ENCODE measurements around the gene RPL18. TPM values are rescaled to one million over a fixed set of nuclear protein-coding genes. Genes with fewer than 3 reads are reported as not detected.
"Not testable (repeated sequence)": the region's sequence is repeated elsewhere in the genome, so short reads cannot be mapped to it uniquely, and the experiment has no call there.

RPL18 gene
- total RNA-seq, 3 donors from 2014 or later: 2,406 to 2,595 (median 2,478) TPM

DNA sequence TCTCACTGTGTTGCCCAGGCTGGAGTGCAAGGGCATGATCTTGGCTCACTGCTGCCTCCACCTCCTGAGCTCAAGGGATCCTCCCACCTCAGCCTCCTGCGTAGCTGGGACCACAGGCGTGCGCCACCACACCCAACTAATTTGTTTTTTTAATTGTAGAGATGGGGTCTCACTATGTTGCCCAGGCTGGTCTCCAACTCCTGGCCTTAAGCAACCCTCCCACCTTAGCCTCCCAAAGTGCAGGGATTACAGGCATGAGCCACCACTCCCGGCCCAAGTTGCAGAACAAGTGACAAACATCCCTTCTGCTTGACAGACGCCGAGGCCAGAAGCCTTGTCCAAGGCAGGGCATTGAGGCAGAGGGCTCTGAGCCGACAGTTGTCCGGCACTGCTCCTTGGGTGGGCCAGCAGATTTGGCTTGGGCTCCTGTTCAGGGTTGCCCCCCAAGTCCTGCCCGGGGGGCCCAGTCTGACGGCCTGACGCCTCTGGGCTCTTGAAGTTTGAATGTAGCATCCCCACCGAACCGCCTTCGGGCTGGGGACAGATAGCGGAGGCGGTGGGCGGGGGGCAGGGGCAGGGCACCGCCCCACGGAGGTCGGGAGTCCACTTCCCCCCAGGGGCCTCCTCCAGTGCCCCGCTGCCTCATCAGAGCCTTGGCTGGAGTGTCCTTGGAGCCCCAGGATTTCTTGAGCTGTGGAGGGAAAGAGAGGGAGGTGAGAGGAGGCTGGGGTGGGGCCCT lies 18.1 kb downstream of the RPL18 start:
- DNase-seq (no peak), ATAC-seq (no peak)
- H3K36me3 Mint-ChIP-seq (ENCODE audit: insufficient read depth): no peaks in the 10 kb centered on the region
- no peaks in the 10 kb centered on the region for H3K27me3 Mint-ChIP-seq (ENCODE audit: low read depth)
- H3K4me1 Mint-ChIP-seq (ENCODE audit: low read depth): peaks cover 5% of the 10 kb centered on the region
- no peak overlapping the region for H3K4me3 Mint-ChIP-seq
- no peaks in the 10 kb centered on the region for H3K9me3 Mint-ChIP-seq

DNA sequence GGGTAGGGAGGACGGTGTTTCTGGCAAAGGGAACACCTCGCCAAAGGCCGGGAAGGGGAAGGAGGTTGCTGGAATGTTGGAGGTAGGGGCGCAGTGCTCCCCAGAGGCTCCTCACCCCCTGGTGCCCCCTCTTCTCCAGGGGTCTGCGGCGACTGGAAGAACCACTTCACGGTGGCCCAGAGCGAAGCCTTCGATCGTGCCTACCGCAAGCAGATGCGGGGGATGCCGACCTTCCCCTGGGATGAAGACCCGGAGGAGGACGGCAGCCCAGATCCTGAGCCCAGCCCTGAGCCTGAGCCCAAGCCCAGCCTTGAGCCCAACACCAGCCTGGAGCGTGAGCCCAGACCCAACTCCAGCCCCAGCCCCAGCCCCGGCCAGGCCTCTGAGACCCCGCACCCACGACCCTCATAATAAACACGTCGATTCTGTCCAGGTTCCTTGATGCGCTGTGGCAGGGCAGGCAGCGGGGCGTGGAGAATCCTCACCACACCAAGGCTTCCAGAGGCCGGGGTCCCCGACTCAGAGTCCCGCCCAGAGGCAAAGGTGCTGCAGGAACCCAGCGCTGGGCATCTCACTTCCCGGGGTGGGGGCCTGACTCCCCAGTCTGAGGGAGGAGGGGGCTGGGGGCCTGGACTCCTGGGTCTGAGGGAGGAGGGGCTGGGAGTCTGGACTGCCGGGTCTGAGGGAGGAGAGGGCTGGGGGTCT lies 19.8 kb downstream of the RPL18 start:
- Mint-ChIP-seq H3K9me3 (no peaks in the 10 kb centered on the region), H3K36me3 (ENCODE audit: insufficient read depth) (no peaks in the 10 kb centered on the region), H3K4me1 (ENCODE audit: low read depth) (peaks cover 7% of the 10 kb centered on the region), H3K27me3 (ENCODE audit: low read depth) (no peaks in the 10 kb centered on the region), H3K4me3 (no peak overlapping the region)
- DNase-seq (no peak), ATAC-seq (no peak)

- Mint-ChIP-seq H3K9me3 (no peaks in the 10 kb centered on the region), H3K4me3 (peak overlapping the region; percentile 67), H3K36me3 (ENCODE audit: insufficient read depth) (no peaks in the 10 kb centered on the region), H3K27me3 (ENCODE audit: low read depth) (no peaks in the 10 kb centered on the region), H3K4me1 (ENCODE audit: low read depth) (peaks cover 10% of the 10 kb centered on the region)
- no peak for DNase-seq
- ATAC-seq: peak; percentile 65 to 84
Observed at GRCh38 chr19:48596679-48597465, 22.1 kb downstream of the RPL18 start.

DNA sequence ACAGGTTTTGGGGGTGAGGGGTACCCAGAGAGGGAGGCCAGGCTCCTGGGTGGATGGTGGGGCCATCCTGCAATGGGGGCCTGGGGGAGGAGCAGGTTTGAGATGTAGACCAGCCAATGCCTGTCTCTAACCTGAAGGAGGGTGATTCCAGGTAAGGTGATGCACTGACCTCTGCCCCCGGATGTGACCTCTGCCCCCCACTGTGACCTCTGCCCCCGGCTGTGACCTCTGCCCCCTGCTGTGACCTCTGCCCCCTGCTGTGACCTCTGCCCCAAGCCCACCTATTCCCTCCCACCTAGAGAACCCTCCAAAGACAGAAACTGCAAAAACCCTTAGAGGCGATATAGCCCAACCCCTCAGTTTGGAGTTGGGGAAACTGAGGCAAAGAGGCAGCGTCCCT lies 22.7 kb downstream of the RPL18 start:
- Mint-ChIP-seq H3K36me3 (ENCODE audit: insufficient read depth) (no peaks in the 10 kb centered on the region), H3K4me1 (ENCODE audit: low read depth) (peaks cover 12% of the 10 kb centered on the region), H3K27me3 (ENCODE audit: low read depth) (no peaks in the 10 kb centered on the region), H3K9me3 (no peaks in the 10 kb centered on the region), H3K4me3 (no peak overlapping the region)
- DNase-seq (no peak), ATAC-seq (no peak)

DNA sequence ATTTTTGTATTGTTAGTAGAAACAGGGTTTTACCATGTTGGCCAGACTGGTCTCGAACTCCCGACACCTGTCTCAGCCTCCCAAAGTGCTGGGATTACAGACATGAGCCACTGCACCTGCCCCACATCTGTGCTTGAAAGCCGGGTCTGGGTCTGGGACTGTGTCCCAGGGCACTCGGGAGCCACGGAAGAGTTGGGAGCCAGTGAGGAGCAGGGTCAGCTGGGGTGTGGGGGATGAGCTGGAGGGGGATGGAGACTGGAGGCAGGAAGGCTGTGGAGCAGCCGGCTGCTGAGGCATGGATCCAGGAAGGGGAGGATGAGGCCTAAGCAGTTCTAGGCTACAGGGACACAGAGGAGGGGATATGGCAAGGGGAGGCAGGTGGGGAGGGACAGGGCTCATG lies 23.1 kb downstream of the RPL18 start:
- ATAC-seq (no peak), DNase-seq (no peak)
- no peaks in the 10 kb centered on the region for H3K36me3 Mint-ChIP-seq (ENCODE audit: insufficient read depth)
- H3K9me3 Mint-ChIP-seq: no peaks in the 10 kb centered on the region
- no peaks in the 10 kb centered on the region for H3K27me3 Mint-ChIP-seq (ENCODE audit: low read depth)
- H3K4me3 Mint-ChIP-seq: peak overlapping the region; percentile 23
- H3K4me1 Mint-ChIP-seq (ENCODE audit: low read depth): peaks cover 12% of the 10 kb centered on the region

- no peak for ATAC-seq
- H3K4me1 Mint-ChIP-seq (ENCODE audit: low read depth): peaks cover 12% of the 10 kb centered on the region
- no peaks in the 10 kb centered on the region for H3K36me3 Mint-ChIP-seq (ENCODE audit: insufficient read depth)
- no peak for DNase-seq
- H3K27me3 Mint-ChIP-seq (ENCODE audit: low read depth): no peaks in the 10 kb centered on the region
- no peaks in the 10 kb centered on the region for H3K9me3 Mint-ChIP-seq
- peak overlapping the region; percentile 9 for H3K4me3 Mint-ChIP-seq
Observed at GRCh38 chr19:48595171-48595570, 23.8 kb downstream of the RPL18 start.

DNA sequence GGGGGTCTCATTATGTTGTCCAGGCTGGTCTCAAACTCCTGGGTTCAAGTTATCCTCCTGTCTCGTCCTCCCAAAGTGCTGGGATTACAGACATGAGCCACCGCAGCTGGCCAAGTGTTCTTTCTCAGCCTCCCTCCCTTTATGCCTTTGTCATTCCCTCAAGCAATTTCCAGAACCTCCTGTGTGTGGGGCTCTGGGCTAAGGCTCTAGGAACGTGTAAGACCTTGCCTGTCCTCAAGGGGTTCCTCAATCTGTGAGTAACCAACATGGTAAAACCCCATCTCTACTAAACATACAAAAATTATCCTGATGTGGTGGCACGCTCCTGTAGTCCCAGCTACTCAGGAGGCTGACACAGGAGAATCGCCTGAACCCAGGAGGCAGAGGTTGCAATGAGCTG lies 28.0 kb downstream of the RPL18 start:
- Mint-ChIP-seq H3K4me3 (no peak overlapping the region), H3K9me3 (no peaks in the 10 kb centered on the region), H3K36me3 (ENCODE audit: insufficient read depth) (no peaks in the 10 kb centered on the region), H3K4me1 (ENCODE audit: low read depth) (peaks cover 16% of the 10 kb centered on the region), H3K27me3 (ENCODE audit: low read depth) (no peaks in the 10 kb centered on the region)
- no peak for DNase-seq
- no peak for ATAC-seq

- ATAC-seq (peak; percentile 84 to 91), DNase-seq (peak; percentile 85)
- H3K27me3 Mint-ChIP-seq (ENCODE audit: low read depth): peaks cover 6% of the 10 kb centered on the region
- peaks cover 18% of the 10 kb centered on the region for H3K4me1 Mint-ChIP-seq (ENCODE audit: low read depth)
- H3K4me3 Mint-ChIP-seq: peak overlapping the region; percentile 73
- H3K9me3 Mint-ChIP-seq: peaks cover 3% of the 10 kb centered on the region
- no peaks in the 10 kb centered on the region for H3K36me3 Mint-ChIP-seq (ENCODE audit: insufficient read depth)
Observed at GRCh38 chr19:48588670-48589401, 30.1 kb downstream of the RPL18 start.

DNA sequence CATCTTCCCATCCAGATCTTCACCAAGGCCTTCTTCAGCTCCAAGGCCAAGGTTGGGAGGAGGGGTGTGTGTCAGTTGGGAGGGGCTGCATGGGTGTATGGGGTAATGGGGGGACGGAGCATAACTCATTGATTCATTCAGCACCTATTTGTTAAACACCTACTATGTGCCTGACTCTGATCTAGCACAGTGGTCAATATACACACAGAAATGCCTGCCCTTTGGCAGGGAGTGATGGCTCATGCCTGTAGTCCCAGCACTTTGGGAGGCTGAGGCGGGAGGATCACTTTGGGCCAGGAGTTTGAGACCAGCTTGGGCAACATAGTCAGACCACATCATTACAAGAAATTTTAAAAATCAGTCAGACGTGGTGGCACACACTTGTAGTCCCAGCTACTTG lies 31.6 kb downstream of the RPL18 start:
- DNase-seq (no peak), ATAC-seq (no peak)
- H3K9me3 Mint-ChIP-seq: peaks cover 3% of the 10 kb centered on the region
- no peaks in the 10 kb centered on the region for H3K36me3 Mint-ChIP-seq (ENCODE audit: insufficient read depth)
- H3K27me3 Mint-ChIP-seq (ENCODE audit: low read depth): peaks cover 6% of the 10 kb centered on the region
- H3K4me3 Mint-ChIP-seq: no peak overlapping the region
- H3K4me1 Mint-ChIP-seq (ENCODE audit: low read depth): peaks cover 18% of the 10 kb centered on the region

DNA sequence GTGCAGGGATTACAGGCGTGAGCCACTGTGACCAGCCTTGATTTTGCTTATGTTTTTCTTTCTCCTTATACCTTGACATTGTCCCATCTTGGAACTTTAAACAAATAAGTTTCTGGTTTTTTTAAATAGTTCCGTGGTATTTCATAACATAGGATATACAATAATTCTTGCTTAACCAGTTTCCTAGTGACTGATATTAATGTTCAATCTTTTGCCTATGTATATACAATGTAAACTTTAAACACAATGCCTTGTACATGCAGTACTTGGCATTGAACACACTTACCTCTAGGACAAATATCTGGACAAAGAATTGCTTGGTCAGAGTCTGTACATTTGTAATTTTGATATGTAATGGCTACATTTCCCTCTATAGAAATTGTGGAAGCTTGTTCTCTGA lies 36.8 kb downstream of the RPL18 start:
- Mint-ChIP-seq H3K4me3 (no peak overlapping the region), H3K27me3 (ENCODE audit: low read depth) (peaks cover 6% of the 10 kb centered on the region), H3K4me1 (ENCODE audit: low read depth) (peaks cover 4% of the 10 kb centered on the region), H3K36me3 (ENCODE audit: insufficient read depth) (no peaks in the 10 kb centered on the region), H3K9me3 (peaks cover 3% of the 10 kb centered on the region)
- no peak for ATAC-seq
- no peak for DNase-seq

- H3K27me3 Mint-ChIP-seq (ENCODE audit: low read depth): no peaks in the 10 kb centered on the region
- ATAC-seq (no peak), DNase-seq (no peak)
Observed at GRCh38 chr19:48578891-48579290, 40.1 kb downstream of the RPL18 start.

DNA sequence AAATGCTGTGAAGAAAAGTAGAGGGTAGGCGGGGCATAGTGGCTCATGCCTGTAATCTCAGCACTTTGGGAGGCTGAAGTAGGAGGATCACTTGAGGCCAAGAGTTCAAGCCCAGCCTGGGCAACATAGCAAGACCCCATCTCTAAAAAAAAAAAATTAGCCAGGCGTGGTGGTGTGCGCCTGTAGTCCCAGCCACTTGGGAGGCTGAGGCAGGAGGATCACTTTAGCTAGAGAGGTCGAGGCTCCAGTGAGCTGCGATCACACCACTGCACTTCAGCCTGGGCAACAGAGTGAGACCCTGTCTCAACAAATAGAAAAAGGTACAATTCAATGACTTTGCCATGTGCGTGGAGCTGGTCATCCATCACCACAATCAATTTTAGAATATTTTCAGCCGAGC lies 41.1 kb downstream of the RPL18 start:
- H3K4me3 Mint-ChIP-seq; H3K9me3 Mint-ChIP-seq; H3K36me3 Mint-ChIP-seq (ENCODE audit: insufficient read depth); H3K4me1 Mint-ChIP-seq (ENCODE audit: low read depth); H3K27me3 Mint-ChIP-seq (ENCODE audit: low read depth); DNase-seq; ATAC-seq: not testable (repeated sequence)

More at GRCh38 chr19:48578891-48579290, 40.1 kb downstream of the RPL18 start:
- H3K36me3 Mint-ChIP-seq (ENCODE audit: insufficient read depth): no peaks in the 10 kb centered on the region
- no peaks in the 10 kb centered on the region for H3K4me1 Mint-ChIP-seq (ENCODE audit: low read depth)
- no peaks in the 10 kb centered on the region for H3K9me3 Mint-ChIP-seq
- no peak overlapping the region for H3K4me3 Mint-ChIP-seq

- Mint-ChIP-seq H3K27me3 (ENCODE audit: low read depth) (no peaks in the 10 kb centered on the region), H3K4me3 (no peak overlapping the region), H3K36me3 (ENCODE audit: insufficient read depth) (no peaks in the 10 kb centered on the region), H3K4me1 (ENCODE audit: low read depth) (no peaks in the 10 kb centered on the region), H3K9me3 (no peaks in the 10 kb centered on the region)
- no peak for DNase-seq
- no peak for ATAC-seq
Observed at GRCh38 chr19:48575931-48576622, 42.9 kb downstream of the RPL18 start.

- H3K27me3 Mint-ChIP-seq (ENCODE audit: low read depth): peaks cover 3% of the 10 kb centered on the region
- no peaks in the 10 kb centered on the region for H3K9me3 Mint-ChIP-seq
- ATAC-seq (no peak), DNase-seq (no peak)
- H3K36me3 Mint-ChIP-seq (ENCODE audit: insufficient read depth): no peaks in the 10 kb centered on the region
- no peaks in the 10 kb centered on the region for H3K4me1 Mint-ChIP-seq (ENCODE audit: low read depth)
- H3K4me3 Mint-ChIP-seq: no peak overlapping the region
Observed at GRCh38 chr19:48573163-48573505, 45.8 kb downstream of the RPL18 start.

Measured in activated T-cell treated with anti-CD3 and anti-CD28 coated beads, Interleukin-2, amount 50 U/mL, for 4 hours (primary cell).